COR-L47 (cell line): ENCODE measurements around the gene GALNT18.

Source experiments
- DNase-seq: peaks from one replicate; lab custom pipeline; 2025; lab: John Stamatoyannopoulos, UW

GALNT18 gene

GRCh38 chr11:11567936-11568650 lies 53.7 kb downstream of the GALNT18 start:
- DNase-seq: no peak

- no peak for DNase-seq
Observed at GRCh38 chr11:11565636-11566035, 56.2 kb downstream of the GALNT18 start.

- no peak for DNase-seq
Observed at GRCh38 chr11:11563200-11563975, 58.4 kb downstream of the GALNT18 start.

GRCh38 chr11:11561991-11562390 lies 59.8 kb downstream of the GALNT18 start:
- DNase-seq: no peak

GRCh38 chr11:11558826-11559225 lies 63.0 kb downstream of the GALNT18 start:
- no peak for DNase-seq

- no peak for DNase-seq
Observed at GRCh38 chr11:11558396-11558795, 63.4 kb downstream of the GALNT18 start.

GRCh38 chr11:11555208-11555607 lies 66.6 kb downstream of the GALNT18 start:
- DNase-seq: no peak

GRCh38 chr11:11553573-11553972 lies 68.2 kb downstream of the GALNT18 start:
- no peak for DNase-seq

GRCh38 chr11:11552529-11553087 lies 69.2 kb downstream of the GALNT18 start:
- DNase-seq: no peak

- no peak for DNase-seq
Observed at GRCh38 chr11:11550534-11550933, 71.3 kb downstream of the GALNT18 start.

- DNase-seq: no peak
Observed at GRCh38 chr11:11545285-11546275, 76.2 kb downstream of the GALNT18 start.

GRCh38 chr11:11543656-11544055 lies 78.1 kb downstream of the GALNT18 start:
- DNase-seq: no peak

- DNase-seq: no peak
Observed at GRCh38 chr11:11540157-11540556, 81.6 kb downstream of the GALNT18 start.

GRCh38 chr11:11538277-11538960 lies 83.4 kb downstream of the GALNT18 start:
- peak; percentile 67 for DNase-seq

- DNase-seq: no peak
Observed at GRCh38 chr11:11537871-11538270, 83.9 kb downstream of the GALNT18 start.

GRCh38 chr11:11537372-11537771 lies 84.4 kb downstream of the GALNT18 start:
- no peak for DNase-seq

GRCh38 chr11:11536650-11537049 lies 85.2 kb downstream of the GALNT18 start:
- DNase-seq: no peak

GRCh38 chr11:11535611-11536010 lies 86.2 kb downstream of the GALNT18 start:
- no peak for DNase-seq

GRCh38 chr11:11534981-11535380 lies 86.8 kb downstream of the GALNT18 start:
- peak; percentile 32 for DNase-seq

GRCh38 chr11:11533751-11534150 lies 88.1 kb downstream of the GALNT18 start:
- peak; percentile 50 for DNase-seq

- DNase-seq: no peak
Observed at GRCh38 chr11:11533057-11533456, 88.7 kb downstream of the GALNT18 start.
